K562 (cell line): ENCODE results near the gene KRT77. TPM values are rescaled to one million over a fixed set of nuclear protein-coding genes. Genes with fewer than 3 reads are reported as not detected.
A peak's percentile ranks its signal among the peaks of the same experiment; 100 is the strongest.

ENCODE experiments used
- ATF1 ChIP-seq, 2 experiments: fragments of 450-650 bp in 1 of 2; IDR thresholded peaks; 2 replicates each; pipeline ENCODE4 v1.6.1; 2016; ENCODE audit warnings: missing compliant biosample characterization in 1 of 2, missing genetic modification characterization in 1 of 2
- CTCF ChIP-seq, 3 experiments: IDR thresholded peaks in 2 of 3; conservative IDR thresholded peaks in 1 of 3; 2 replicates each; pipeline ENCODE4 v1.5.1; 2011 to 2012; ENCODE audit warnings: low read length in 3 of 3, mild to moderate bottlenecking in 3 of 3, control low read depth in 2 of 3, improper control_type of control experiment in 1 of 3, inconsistent platforms in 1 of 3, low read depth in 1 of 3, mixed read lengths in 1 of 3, moderate library complexity in 1 of 3; ENCODE audit not compliant: insufficient read depth in 2 of 3
- GTF2A2 ChIP-seq: IDR thresholded peaks from 2 replicates; pipeline ENCODE4 v1.6.1; 2016; ENCODE audit warnings: mild to moderate bottlenecking, missing genetic modification characterization, missing compliant biosample characterization
- GTF2E2 ChIP-seq: fragments of 200-800 bp; sonication (Bioruptor generic); IDR thresholded peaks from 2 replicates; pipeline ENCODE4 v1.6.1; 2016; ENCODE audit warnings: missing genetic modification characterization, missing compliant biosample characterization
- HDAC1 ChIP-seq, 2 experiments: fragments of 450-650 bp; IDR thresholded peaks; 2 replicates each; pipeline ENCODE4 v1.6.1; 2016 to 2017; ENCODE audit warnings: inconsistent platforms in 1 of 2, mild to moderate bottlenecking in 1 of 2, moderate library complexity in 1 of 2
- HNRNPH1 ChIP-seq: fragments of 200-400 bp; formaldehyde crosslinking; optimal IDR thresholded peaks from 2 replicates; pipeline ENCODE3; 2017; ENCODE audit warnings: low read depth, mild to moderate bottlenecking, low read length, moderate library complexity
- HOMEZ ChIP-seq: fragments of 250-450 bp; sonication (Bioruptor Pico); IDR thresholded peaks from 2 replicates; pipeline ENCODE4 v1.4.0; 2020; ENCODE audit warnings: mild to moderate bottlenecking, moderate library complexity
- MAZ ChIP-seq, 2 experiments: fragments of 450-650 bp in 1 of 2; sonication (generic) in 1 of 2; formaldehyde crosslinking; IDR thresholded peaks in 1 of 2; conservative IDR thresholded peaks in 1 of 2; 2 replicates each; pipeline versions ENCODE4 v1.4.0 to v1.5.0; 2020; ENCODE audit warnings: mild to moderate bottlenecking in 1 of 2, missing genetic modification reagents in 1 of 2
- NUFIP1 ChIP-seq: fragments of 450-650 bp; IDR thresholded peaks from 2 replicates; pipeline ENCODE4 v1.6.1; 2018; ENCODE audit not compliant: partially characterized antibody
- PHB ChIP-seq: fragments of 250-450 bp; sonication (Bioruptor Pico); IDR thresholded peaks from 2 replicates; pipeline ENCODE4 v1.5.0; 2021
- ZBTB11 ChIP-seq, 3 experiments: fragments of 200-800 bp in 1 of 3; fragments of 250-450 bp in 1 of 3; fragments of 450-650 bp in 1 of 3; sonication (Bioruptor Pico) in 1 of 3; sonication (Bioruptor generic) in 1 of 3; formaldehyde crosslinking in 1 of 3; IDR thresholded peaks; 2 replicates each; pipeline versions ENCODE4 v1.6.1 to v1.8.0; 2016 to 2022; ENCODE audit warnings: mild to moderate bottlenecking in 2 of 3, missing genetic modification characterization in 2 of 3, missing compliant biosample characterization in 1 of 3, moderate library complexity in 1 of 3
- ZFX ChIP-seq: sonication (generic); formaldehyde crosslinking; IDR thresholded peaks from 2 replicates; pipeline ENCODE4 v1.8.0; 2022; ENCODE audit warnings: mild to moderate bottlenecking, missing genetic modification reagents, moderate library complexity
- ZNF12 ChIP-seq: sonication (generic); formaldehyde crosslinking; IDR thresholded peaks from 2 replicates; pipeline ENCODE4 v1.4.0; 2020; ENCODE audit warnings: mild to moderate bottlenecking, missing genetic modification reagents
- ZNF644 ChIP-seq: fragments of 200-800 bp; sonication (Bioruptor generic); IDR thresholded peaks from 2 replicates; pipeline ENCODE4 v1.6.1; 2016; ENCODE audit warnings: low read depth, missing genetic modification characterization, missing compliant biosample characterization
- ZNF764 ChIP-seq: fragments of 250-450 bp; sonication (Bioruptor Pico); IDR thresholded peaks from 2 replicates; pipeline ENCODE4 v1.4.0; 2020; ENCODE audit warnings: low read depth, mild to moderate bottlenecking, moderate library complexity
- polyA plus RNA-seq, 8 experiments: library from polyadenylated mRNA; depleted of rRNA in 4 of 8; stranded (reverse) in 5 of 8; unstranded in 3 of 8; fragments of >200 nt; fragmentation: Nextera tagmentation in 2 of 8; fragmentation: Illumina TruSeq in 1 of 8; extraction: Ambion mirVana in 2 of 8; extraction: Trizol in 1 of 8; gene quantifications; 2 replicates each; pipeline versions ENCODE4 v1.2.1 to v1.2.3, GENCODE V29; 2011 to 2014; ENCODE audit warnings: inconsistent platforms in 1 of 8, missing spikeins in 1 of 8
- total RNA-seq, 7 experiments: library from RNA; depleted of rRNA in 6 of 7; stranded (reverse); fragments of >200 nt in 6 of 7; fragmentation: Illumina TruSeq in 2 of 7; extraction: Trizol in 2 of 7; gene quantifications; 2 replicates each; pipeline versions ENCODE4 v1.2.1 to v1.2.3, GENCODE V29; 2011 to 2021; ENCODE audit warnings: low replicate concordance in 1 of 7

Gene KRT77
- total and polyA plus RNA-seq, 9 of the 15 experiments (the other 6 are each of a cell fraction or from before 2014, with no cell fraction given) = not detected

GRCh38 chr12:52703878-52704277 lies 554 bp upstream of the KRT77 start (continued):
- TF ChIP-seq CTCF (IDR thresholded peaks at IDR 0.05 in 2 of 3, conservative IDR thresholded peaks at IDR 0.05 in 1 of 3; ENCODE audit: insufficient read depth in 2 of 3, low read depth in 1 of 3, low read length in 3 of 3) (no peak), HDAC1 (IDR thresholded peaks at IDR 0.05) (peak in 1 of 2 experiments; percentile 72; a peak in 2 of 4 replicates), ZFX (CRISPR knock-in tag) (no peak), ZBTB11 (CRISPR knock-in tag; IDR thresholded peaks at IDR 0.05) (no peak), NUFIP1 (no peak), ZNF764 (CRISPR knock-in tag) (no peak), ZNF644 (tag) (no peak), GTF2A2 (tag) (no peak), ATF1 (CRISPR knock-in tag; IDR thresholded peaks at IDR 0.05) (no peak), ATF1 (tag; IDR thresholded peaks at IDR 0.05) (no peak), HOMEZ (CRISPR knock-in tag) (no peak), PHB (CRISPR knock-in tag) (no peak), MAZ (CRISPR knock-in tag; conservative IDR thresholded peaks at IDR 0.05 in 1 of 2, IDR thresholded peaks at IDR 0.05 in 1 of 2) (peak in 1 of 2 experiments; percentile 32; a peak in 1 of 4 replicates), GTF2E2 (no peak), HNRNPH1 (no peak), ZNF12 (CRISPR knock-in tag) (no peak)
